ENCODE measurements around the gene GLG1. TPM values are rescaled to one million over a fixed set of nuclear protein-coding genes. Genes with fewer than 3 reads are reported as not detected.

GLG1 gene
- total RNA-seq, 1 donor from 2014 or later, result 153 TPM

- H2AFZ ChIP-seq (ENCODE audit: low read depth, low read length), result no peak overlapping the region
- no peaks in the 10 kb centered on the region for H3K9me3 ChIP-seq (ENCODE audit: insufficient read depth, low read depth, low read length)
- Mint-ChIP-seq H3K36me3 (ENCODE audit: low read depth, unreplicated experiment) (peaks cover 6% of the 10 kb centered on the region), H3K27ac (ENCODE audit: unreplicated experiment) (peak overlapping the region; percentile 12), H3K4me1 (ENCODE audit: low read depth, unreplicated experiment) (peaks cover 29% of the 10 kb centered on the region), H3K27me3 (ENCODE audit: low read depth, unreplicated experiment) (no peaks in the 10 kb centered on the region), H3K9me3 (ENCODE audit: unreplicated experiment) (no peaks in the 10 kb centered on the region), H3K4me3 (ENCODE audit: unreplicated experiment) (no peak overlapping the region)
- peaks cover 96% of the 10 kb centered on the region for H3K79me2 ChIP-seq (ENCODE audit: insufficient read depth, low read length)
- no peaks in the 10 kb centered on the region for H3K36me3 ChIP-seq (ENCODE audit: insufficient read depth, low read length)
- no peak overlapping the region for H3K4me3 ChIP-seq (ENCODE audit: insufficient read depth, low read depth, low read length)
- H3K27me3 ChIP-seq (ENCODE audit: insufficient read depth, low read length), result no peaks in the 10 kb centered on the region
- TF ChIP-seq CTCF (IDR thresholded peaks at IDR 0.05; ENCODE audit: insufficient read depth, low read depth, low read length), result no peak
- no peak for TF ChIP-seq EZH2 (IDR thresholded peaks at IDR 0.05; ENCODE audit: insufficient read depth, low read length)
- no peak overlapping the region for H3K9ac ChIP-seq (ENCODE audit: low read length)
- DNase-seq (ENCODE audit: low read depth) (no peak), FAIRE-seq (no peak)
- H3K27ac ChIP-seq (ENCODE audit: low read depth, low read length), result no peak overlapping the region
- peaks cover 3% of the 10 kb centered on the region for H3K4me1 ChIP-seq (ENCODE audit: insufficient read depth, low read length)
- H4K20me1 ChIP-seq (ENCODE audit: insufficient read depth, low read length), result peaks cover 96% of the 10 kb centered on the region
- no peak overlapping the region for H3K4me2 ChIP-seq (ENCODE audit: low read length)
These were observed 39.0 kb downstream of the GLG1 start for GRCh38 chr16:74567901-74568300.

GRCh38 chr16:74565378-74565777 is 41.5 kb downstream of the GLG1 start:
- peaks cover 97% of the 10 kb centered on the region for H4K20me1 ChIP-seq (ENCODE audit: insufficient read depth, low read length)

More at GRCh38 chr16:74565378-74565777, 41.5 kb downstream of the GLG1 start:
- H3K27ac ChIP-seq (ENCODE audit: low read depth, low read length), result no peak overlapping the region
- H3K4me1 Mint-ChIP-seq (ENCODE audit: low read depth, unreplicated experiment), result peaks cover 31% of the 10 kb centered on the region
- H3K9me3 ChIP-seq (ENCODE audit: insufficient read depth, low read depth, low read length), result no peaks in the 10 kb centered on the region
- H3K27me3 Mint-ChIP-seq (ENCODE audit: low read depth, unreplicated experiment), result no peaks in the 10 kb centered on the region
- H3K9me3 Mint-ChIP-seq (ENCODE audit: unreplicated experiment), result no peaks in the 10 kb centered on the region
- no peak overlapping the region for H3K4me3 ChIP-seq (ENCODE audit: insufficient read depth, low read depth, low read length)
- FAIRE-seq (no peak), DNase-seq (ENCODE audit: low read depth) (no peak)
- no peak overlapping the region for H3K27ac Mint-ChIP-seq (ENCODE audit: unreplicated experiment)
- no peak overlapping the region for H3K9ac ChIP-seq (ENCODE audit: low read length)
- TF ChIP-seq EZH2 (IDR thresholded peaks at IDR 0.05; ENCODE audit: insufficient read depth, low read length) (no peak), CTCF (IDR thresholded peaks at IDR 0.05; ENCODE audit: insufficient read depth, low read depth, low read length) (no peak)
- peaks cover 6% of the 10 kb centered on the region for H3K36me3 Mint-ChIP-seq (ENCODE audit: low read depth, unreplicated experiment)
- H3K4me3 Mint-ChIP-seq (ENCODE audit: unreplicated experiment), result no peak overlapping the region
- no peak overlapping the region for H3K4me2 ChIP-seq (ENCODE audit: low read length)
- no peak overlapping the region for H2AFZ ChIP-seq (ENCODE audit: low read depth, low read length)
- peaks cover 3% of the 10 kb centered on the region for H3K4me1 ChIP-seq (ENCODE audit: insufficient read depth, low read length)
- no peaks in the 10 kb centered on the region for H3K36me3 ChIP-seq (ENCODE audit: insufficient read depth, low read length)
- H3K27me3 ChIP-seq (ENCODE audit: insufficient read depth, low read length), result no peaks in the 10 kb centered on the region
- peaks cover 96% of the 10 kb centered on the region for H3K79me2 ChIP-seq (ENCODE audit: insufficient read depth, low read length)
